HG03025 (cell line): ENCODE data around the gene CYP2B6.
"Not testable (repeated sequence)": the region's sequence is repeated elsewhere in the genome, so short reads cannot be mapped to it uniquely, and the experiment has no call there.

Experiments
- ATAC-seq: cut with Tn5 transposase; IDR thresholded peaks from one replicate; pipeline ENCODE4 v1.9.1; 2021; ENCODE audit warnings: mild to moderate bottlenecking, moderate library complexity; ENCODE audit not compliant: unreplicated experiment, low FRiP score

The CYP2B6 gene

GRCh38 chr19:41029524-41030432, 38.7 kb downstream of the CYP2B6 start:
- no peak for ATAC-seq

GRCh38 chr19:41030651-41031050, 39.6 kb downstream of the CYP2B6 start:
- ATAC-seq = no peak

DNA sequence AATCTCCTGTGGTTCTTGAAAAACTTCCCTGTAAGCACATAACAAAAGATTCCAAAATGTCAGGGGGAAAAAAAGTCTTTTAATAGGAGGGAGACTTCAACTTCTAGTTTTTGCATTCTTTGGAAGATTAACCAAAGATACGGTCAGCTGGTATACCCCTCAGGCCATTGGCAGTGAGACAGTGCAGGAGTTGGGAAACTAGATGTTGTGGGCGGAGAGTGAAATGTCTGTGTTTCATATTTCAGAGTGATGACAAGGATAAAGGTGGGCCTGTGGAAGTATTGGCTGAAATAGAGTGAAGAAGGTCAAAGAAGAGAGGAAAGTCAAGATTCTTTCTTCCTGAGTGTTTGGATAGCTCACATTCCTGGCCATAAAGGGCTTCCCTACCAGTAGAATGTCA, 40.8 kb downstream of the CYP2B6 start:
- ATAC-seq = no peak

- ATAC-seq = not testable (repeated sequence)
These were observed 42.2 kb downstream of the CYP2B6 start for GRCh38 chr19:41033324-41033723.

GRCh38 chr19:41039806-41040205, 48.7 kb downstream of the CYP2B6 start:
- ATAC-seq = no peak

DNA sequence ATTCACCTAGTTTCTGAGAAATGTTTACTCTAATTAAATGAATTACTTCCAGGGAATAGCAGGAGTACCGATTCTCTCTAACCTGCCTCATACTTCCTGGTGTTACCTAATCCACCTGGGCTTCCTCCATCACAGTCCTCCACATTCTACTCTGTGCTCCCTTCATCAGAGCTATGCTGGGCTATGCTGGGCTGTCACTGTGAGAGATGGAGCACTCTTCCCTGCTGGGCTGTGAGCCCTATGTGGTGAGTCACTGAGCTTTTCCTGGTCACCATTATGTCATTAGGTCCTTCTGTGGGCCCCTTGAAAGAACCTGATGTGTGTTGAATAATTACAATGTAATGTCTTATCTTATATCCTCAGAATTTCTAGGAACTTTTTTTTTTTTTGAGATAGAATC, 54.0 kb downstream of the CYP2B6 start:
- not testable (repeated sequence) for ATAC-seq

GRCh38 chr19:41050426-41050825, 59.3 kb downstream of the CYP2B6 start:
- ATAC-seq = no peak

- not testable (repeated sequence) for ATAC-seq
These were observed 61.1 kb downstream of the CYP2B6 start for GRCh38 chr19:41052162-41052561.

GRCh38 chr19:41053331-41053730, 62.2 kb downstream of the CYP2B6 start:
- not testable (repeated sequence) for ATAC-seq

- no peak for ATAC-seq
These were observed 74.0 kb downstream of the CYP2B6 start for GRCh38 chr19:41064974-41065569.
